NOMO-1 treated with dmso at 0.1 percent for 144 hours (cell line): ENCODE data around the gene ADGRV1.
"Not testable (repeated sequence)": the region's sequence is repeated elsewhere in the genome, so short reads cannot be mapped to it uniquely, and the experiment has no call there.

ENCODE experiments used
- DNase-seq: peaks from one replicate; lab custom pipeline; 2025; ENCODE audit not compliant: unreplicated experiment; lab: John Stamatoyannopoulos, UW

Gene ADGRV1

DNA sequence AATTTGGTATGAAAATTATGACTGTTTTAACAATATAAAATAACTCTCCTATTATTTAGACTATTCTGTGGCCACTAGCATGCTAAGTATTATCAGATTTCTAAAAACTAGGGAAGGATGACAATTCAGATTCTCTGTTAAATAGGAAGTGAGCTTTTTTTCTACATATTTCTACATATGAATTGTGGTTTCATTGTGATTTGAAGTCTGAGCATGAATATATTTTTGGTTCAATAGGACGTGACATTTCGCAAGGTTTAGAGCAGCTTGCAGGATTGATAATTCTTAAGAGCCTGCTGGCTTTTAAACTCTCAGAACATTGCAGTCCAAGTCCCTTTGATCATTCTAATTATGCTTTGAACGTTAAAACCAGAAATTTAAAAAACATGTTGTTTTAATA, 82.9 kb downstream of the ADGRV1 start:
- no peak for DNase-seq

DNA sequence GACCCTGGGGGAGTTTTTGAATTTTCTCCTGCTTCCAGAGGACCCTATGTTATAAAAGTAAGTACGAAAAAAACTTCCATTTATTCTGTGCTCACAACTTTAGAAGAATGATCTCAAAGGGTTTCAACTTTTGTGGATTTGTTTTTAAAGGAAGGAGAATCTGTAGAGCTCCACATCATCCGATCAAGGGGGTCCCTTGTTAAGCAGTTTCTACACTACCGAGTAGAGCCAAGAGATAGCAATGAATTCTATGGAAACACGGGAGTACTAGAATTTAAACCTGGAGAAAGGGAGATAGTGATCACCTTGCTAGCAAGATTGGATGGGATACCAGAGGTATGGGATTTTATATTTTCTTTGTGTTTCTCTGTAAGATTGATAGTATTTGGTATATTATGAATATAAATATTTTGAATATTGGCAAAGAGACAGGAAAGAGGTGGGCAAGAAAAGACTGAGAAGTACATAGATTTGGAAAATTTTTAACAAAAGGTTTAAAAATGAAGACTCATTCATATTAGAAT, 84.2 kb downstream of the ADGRV1 start:
- DNase-seq = no peak

DNA sequence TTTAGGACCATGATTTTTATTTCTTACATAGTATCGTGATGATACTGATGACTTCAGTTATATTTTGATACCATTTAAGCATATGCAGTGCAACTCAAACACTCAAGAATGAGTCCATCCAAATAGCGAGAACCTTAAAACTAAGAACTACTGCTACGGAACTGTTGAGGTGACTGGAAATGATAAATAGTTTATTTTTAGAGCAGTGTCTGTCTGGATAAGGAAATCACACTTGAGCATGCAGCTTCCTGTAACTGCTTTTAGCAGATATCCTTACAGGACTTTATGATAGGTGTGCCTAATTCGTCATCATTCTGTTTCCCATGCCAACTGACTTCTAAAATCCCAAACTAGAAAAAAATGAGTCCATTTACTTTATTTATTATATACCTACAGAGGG, 85.5 kb downstream of the ADGRV1 start:
- DNase-seq = no peak

DNA sequence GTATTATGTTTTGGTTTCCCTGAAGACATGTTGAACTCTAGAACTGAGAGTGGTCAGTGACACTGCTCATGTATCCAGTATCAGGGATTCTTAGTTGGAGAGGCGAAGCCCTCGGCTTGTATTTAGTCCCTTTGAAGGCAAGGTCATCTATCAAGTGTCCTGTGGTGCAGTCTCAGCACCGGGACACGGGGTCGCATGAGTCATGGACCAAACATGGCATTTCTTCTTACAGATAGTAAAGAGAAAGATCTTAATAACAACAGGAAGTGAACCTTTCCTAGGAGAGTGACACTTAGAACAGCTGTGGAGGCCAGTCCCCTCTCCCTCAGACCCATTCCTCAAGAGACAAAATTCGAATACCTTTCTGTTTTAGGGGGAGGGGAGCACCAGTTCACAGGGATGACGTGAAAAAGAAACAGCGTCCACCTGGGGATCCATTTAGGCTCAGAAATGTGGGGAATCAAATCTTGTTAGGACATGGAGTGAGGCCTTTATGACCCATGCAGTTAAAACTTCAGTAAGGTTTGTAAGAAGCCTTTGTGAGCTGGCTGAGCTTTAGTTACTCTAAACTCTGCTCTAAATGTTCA, 86.5 kb downstream of the ADGRV1 start:
- DNase-seq = no peak

DNA sequence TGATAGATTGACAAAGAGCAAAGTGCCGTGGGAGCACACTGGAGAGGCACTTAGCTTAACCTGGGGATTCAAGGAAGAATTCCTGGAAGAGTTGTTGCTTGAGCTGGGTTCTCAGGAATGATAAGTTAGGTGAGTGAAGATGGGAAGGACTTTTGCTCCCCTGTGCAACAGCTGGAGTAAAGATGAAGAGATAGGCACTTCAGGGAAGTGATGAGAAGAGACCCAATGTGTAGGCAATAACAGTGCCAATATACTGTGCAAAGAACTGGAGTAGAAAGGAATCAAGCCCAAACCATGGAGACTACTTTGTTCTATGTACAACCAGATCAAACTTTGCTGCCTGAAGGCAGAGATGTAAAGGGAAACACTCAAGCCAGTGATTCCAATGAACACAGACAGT, 92.2 kb downstream of the ADGRV1 start:
- no peak for DNase-seq

DNA sequence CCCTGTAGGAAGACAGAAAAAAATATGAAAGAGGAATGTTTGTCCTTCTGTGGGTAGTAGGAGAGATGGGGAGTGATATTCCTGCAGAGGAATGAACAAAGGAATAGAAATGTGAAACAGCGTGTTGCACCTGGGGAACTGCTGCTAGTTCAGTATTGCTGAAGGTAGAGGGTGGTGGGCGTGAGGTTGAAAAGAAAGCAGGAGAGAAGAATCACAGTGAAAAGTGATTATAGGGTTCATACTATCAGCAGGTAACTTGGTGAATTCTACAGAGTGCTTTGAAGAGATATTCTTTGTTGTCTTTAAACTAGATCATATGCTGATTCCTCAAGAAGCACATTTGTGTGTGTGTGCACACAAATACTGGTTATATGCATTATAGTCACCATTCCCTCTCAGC, 95.6 kb downstream of the ADGRV1 start:
- no peak for DNase-seq

DNA sequence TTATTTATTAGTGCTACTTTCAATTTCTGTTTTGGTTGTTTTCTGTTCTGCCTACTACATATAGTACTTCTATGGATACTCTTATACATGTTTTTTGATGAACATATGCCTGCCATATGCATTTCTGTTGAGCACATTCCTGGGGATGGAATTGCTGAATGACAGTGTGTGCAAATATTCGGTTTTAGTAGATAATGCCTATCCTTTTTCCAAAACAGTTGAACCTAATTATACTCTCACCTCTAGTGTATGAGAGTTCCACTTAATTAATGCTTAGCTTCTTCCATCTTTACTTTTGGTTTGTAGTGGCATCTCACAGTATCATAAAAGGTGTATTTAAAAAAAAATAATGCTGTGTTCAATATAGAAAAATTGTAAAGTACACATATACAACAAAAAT, 96.8 kb downstream of the ADGRV1 start:
- DNase-seq = no peak

DNA sequence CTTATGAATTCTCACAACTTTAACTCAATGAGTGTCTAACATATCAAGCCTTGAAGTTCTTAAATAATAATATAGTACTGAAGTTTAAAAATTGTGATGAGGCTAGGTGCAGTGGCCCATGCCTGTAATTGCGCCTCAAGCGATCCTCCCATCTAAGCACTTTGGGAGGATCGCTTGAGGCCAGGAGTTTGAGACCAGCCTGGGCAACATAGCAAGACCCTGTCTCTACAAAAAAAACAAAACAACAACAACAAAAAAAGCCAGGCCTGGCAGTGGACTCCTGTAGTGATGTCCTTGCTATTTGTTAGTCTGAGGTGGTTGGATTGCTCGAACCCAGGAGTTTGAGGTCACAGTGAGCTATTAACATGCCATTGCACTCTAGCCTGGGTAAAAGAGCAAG, 98.4 kb downstream of the ADGRV1 start:
- DNase-seq = no peak

DNA sequence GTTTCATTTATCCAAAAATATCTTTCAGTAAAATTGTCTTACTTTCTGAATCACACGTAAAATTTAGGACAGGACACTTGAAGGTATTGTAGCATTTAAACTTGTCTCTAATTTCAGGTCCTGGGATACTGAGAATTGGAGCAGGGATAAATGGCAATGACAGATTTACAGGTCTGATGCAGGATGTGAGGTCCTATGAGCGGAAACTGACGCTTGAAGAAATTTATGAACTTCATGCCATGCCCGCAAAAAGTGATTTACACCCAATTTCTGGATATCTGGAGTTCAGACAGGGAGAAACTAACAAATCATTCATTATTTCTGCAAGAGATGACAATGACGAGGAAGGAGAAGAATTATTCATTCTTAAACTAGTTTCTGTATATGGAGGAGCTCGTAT, 99.2 kb downstream of the ADGRV1 start:
- DNase-seq = no peak

DNA sequence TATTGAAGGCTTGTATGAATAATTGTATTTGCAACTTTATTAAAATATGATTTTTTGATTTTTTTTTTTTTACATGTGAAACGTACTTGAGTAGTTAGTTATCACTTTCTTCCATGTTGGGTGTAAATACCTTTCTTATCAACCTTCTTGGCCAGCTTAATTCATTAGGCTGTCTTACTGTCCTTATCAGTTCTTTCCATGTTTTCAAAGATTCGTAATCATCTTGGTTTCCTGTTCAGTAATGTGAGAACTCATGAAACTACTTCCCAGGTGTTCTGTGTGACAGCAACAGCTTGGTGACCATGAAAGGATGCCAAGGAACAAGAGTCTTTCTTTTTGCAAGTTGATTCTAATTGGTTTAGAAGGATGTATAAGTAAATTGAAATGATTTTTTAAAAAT, 100.0 kb downstream of the ADGRV1 start:
- no peak for DNase-seq

DNA sequence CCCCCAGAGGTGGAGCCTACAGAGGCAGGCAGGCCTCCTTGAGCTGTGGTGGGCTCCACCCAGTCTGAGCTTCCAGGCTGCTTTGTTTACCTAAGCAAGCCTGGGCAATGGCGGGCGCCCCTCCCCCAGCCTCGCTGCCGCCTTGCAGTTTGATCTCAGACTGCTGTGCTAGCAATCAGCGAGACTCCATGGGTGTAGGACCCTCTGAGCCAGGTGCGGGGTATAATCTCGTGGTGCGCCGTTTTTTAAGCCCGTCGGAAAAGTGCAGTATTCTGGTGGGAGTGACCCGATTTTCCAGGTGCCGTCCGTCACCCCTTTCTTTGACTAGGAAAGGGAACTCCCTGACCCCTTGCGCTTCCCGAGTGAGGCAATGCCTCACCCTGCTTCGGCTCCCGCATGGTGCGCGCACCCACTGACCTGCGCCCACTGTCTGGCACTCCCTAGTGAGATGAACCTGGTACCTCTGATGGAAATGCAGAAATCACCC, 109.5 kb downstream of the ADGRV1 start:
- not testable (repeated sequence) for DNase-seq

DNA sequence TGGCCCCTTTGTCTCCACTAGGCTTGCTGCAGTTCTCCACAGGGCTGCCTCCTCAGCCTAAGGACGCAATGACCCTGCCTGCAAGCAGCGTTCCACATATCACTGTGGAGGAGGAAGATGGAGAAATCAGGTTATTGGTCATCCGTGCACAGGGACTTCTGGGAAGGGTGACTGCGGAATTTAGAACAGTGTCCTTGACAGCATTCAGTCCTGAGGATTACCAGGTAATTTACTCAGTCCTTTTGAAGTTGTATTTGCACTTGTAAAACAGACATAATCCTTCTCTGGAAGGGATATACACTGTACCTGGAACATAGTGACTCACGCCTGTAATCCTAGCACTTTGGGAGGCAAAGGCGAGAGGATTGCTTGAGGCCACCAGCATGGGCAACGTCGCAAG, 116.6 kb downstream of the ADGRV1 start:
- DNase-seq = no peak

DNA sequence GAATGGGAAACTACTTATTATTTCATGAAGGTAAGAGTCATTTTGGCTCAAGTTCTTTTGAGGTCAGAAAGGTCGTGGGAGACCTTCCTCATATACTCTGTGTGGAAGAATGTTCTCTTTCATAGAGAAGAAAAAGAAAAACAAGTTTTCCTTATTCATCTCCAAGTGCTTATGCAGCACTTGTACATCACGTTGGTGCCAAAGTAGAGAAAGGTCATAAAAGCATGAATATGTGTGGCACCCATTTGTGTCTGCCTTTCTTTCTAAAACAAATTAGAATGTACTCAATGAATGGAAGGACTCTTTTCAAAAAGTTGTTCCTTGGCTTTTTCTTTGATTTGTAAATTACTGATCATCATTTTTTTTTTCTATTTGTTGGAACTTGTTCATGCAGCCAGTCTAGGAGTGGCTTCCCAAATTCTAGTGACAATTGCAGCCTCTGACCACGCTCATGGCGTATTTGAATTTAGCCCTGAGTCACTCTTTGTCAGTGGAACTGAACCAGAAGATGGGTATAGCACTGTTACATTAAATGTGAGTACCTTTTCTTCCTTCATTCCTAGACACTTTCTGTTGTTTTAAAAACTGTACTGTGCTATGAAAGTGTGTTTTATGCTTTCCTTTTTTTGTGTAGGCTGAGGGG, 122.4 kb downstream of the ADGRV1 start:
- DNase-seq = no peak

DNA sequence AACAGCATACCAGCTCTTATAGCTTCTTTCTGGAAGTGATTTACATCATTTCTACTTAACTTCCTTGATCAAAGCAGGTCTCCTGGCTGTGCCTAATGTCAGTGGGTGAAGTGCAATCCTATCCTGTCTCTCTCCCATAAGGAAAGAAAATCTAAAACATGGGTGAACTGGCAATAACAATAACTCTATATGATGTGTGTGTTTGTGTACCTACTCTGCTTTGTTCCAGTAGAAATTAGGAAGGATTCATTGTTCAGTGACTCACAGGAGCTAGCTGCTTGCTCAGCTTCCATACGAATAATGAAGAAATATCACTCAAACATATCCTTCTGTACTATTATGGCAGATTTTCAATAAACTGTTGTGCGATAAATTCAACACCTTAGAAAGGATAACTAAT, 123.7 kb downstream of the ADGRV1 start:
- no peak for DNase-seq

DNA sequence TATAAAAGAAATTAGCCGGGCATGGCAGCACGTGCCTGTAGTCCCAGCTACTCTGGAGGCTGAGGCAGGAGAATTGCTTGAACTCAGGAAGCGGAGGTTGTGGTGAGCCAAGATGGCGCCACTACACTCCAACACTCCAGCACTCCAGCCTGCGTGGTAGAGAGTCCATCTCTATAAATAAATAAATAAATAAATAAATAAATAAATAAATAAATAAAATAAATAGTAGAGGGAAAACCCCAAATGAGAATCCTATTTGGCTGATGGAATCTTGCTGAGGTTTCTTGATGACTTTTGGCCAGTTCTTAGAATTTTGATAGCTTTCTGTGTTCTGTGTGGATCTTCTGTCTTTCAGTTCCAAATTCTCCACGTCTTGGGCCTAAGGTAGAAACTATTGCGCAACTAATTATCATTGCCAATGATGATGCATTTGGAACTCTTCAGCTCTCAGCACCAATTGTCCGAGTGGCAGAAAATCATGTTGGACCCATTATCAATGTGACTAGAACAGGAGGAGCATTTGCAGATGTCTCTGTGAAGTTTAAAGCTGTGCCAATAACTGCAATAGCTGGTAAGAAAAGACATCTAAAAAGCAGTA, 126.9 kb downstream of the ADGRV1 start:
- no peak for DNase-seq

DNA sequence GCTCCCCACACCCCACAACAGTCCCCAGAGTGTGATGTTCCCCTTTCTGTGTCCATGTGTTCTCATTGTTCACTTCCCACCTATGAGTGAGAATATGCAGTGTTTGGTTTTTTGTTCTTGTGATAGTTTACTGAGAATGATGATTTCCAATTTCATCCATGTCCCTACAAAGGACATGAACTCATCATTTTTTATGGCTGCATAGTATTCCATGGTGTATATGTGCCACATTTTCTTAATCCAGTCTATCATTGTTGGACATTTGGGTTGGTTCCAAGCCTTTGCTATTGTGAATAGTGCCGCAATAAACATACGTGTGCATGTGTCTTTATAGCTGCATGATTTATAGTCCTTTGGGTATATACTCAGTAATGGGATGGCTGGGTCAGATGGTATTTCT, 127.8 kb downstream of the ADGRV1 start:
- not testable (repeated sequence) for DNase-seq

DNA sequence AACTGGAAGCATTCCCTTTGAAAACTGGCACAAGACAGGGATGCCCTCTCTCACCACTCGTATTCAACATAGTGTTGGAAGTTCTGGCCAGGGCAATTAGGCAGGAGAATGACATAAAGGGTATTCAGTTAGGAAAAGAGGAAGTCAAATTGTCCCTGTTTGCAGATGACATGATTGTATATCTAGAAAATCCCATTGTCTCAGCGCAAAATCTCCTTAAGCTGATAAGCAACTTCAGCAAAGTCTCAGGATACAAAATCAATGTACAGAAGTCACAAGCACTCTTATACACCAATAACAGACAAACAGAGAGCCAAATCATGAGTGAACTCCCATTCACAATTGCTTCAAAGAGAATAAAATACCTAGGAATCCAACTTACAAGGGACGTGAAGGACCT, 128.9 kb downstream of the ADGRV1 start:
- not testable (repeated sequence) for DNase-seq

DNA sequence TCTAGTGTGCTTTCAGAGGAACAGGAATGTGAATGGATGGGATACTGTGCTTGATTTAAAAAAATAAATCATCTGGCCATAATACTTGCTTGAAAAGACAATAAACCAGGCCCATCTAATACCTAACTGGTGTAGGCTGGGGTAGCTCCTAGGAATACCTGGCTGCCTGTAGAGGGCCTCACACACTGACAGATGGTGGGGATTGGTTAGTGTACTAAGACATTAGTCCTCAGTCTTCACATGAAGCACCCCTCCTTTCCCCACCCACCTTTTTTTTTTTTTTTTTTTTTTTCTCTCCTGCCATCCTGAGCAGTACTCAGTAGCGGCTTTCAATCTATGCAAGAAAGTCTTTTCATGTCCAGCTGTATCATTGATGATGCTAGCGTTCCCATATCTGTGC, 130.5 kb downstream of the ADGRV1 start:
- no peak for DNase-seq

DNA sequence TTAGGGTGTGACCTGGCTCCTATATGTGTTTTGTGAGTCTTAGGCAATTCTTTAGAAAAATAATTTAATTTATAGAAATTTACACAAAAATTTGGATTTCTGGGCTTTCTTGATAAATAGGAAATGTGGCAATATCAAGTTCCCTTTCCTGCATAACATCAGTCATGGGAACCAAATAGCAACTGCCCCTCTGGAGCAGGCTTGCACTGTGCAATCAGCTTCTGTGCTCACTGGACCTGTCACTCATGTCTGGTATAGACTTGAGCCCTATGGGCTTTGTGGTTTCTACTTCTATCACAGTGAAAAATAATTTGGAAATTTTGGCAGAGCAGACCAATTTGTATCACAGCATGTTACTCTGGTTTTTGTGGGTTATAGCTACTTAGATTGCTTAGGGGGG, 131.7 kb downstream of the ADGRV1 start:
- DNase-seq = no peak

DNA sequence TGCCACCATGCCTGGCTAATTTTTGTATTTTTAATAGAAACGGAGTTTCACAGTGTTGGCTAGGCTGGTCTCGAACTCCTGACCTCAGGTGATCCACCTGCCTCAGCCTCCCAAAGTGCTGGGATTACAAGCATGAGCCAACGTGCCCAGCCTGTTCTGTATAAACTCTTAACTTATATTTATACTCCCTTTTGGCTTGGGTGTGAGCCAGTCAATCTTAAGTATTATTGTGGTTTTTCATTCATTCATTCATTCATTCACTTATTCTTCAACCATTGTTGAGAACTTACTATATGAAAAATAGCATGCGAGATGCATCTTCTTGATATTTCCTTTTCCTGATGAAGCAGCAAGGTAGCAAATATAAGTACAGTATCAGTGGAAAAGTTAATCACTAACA, 132.9 kb downstream of the ADGRV1 start:
- DNase-seq = no peak

DNA sequence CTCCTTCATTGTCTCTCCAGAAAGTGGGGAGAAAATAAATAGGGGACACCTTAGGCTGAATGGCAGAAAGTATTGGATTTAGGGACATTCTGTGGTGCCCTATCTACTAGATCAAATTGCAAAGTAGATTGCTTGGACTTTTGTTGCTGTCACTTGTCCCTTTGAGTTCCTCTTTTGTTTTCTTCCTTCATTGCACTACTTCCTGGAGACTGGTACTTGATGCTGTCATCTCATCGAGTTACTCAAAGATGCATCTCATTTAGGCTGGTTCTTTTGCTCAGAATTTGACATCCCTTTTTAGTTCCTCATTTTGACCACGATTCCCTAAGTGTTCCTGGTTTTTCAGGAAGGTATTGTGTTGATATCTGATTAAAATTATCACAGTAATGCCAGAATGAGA, 137.6 kb downstream of the ADGRV1 start:
- no peak for DNase-seq

DNA sequence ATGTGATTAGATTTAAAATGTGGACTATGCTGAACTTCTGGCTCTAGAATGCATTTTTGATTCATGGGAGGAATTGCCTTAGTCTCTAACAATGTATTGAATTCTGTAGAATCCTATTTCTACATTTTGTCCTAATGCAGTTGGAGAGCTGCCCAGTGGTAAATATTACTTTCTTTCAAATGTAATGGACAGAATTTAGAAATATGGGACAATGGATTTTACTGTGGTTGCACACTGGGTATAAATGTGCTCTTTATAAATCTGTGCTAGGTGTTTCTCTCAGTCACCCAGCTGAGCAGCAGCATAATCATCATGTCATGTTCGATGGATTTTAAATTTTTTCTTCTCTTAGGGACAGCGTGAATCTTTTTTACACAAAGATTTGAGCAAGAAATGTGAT, 141.7 kb downstream of the ADGRV1 start:
- DNase-seq = no peak

DNA sequence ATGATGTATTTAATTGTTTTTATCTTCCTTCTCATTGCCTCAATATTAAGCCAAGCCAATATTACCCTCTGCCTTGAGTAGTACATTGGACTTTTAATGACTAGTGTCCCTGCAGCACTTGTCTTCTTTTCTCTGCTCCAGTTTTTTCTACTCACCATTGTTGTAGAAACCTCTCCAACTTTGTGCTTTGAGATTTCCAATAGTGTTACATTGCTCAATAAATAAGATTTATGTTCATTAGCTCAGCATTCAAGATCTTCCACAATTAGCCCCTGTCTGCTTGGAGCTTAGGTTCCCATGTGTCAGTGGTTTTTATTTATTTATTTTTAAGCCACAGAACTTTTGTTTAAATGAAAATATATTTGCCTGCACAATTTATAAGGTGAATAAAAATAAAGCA, 145.3 kb downstream of the ADGRV1 start:
- no peak for DNase-seq
